GM12872 (cell line): Measurements from ENCODE around the gene HPCA.

Experiments used
- TF ChIP-seq, protein P1 (sequence below): IDR thresholded peaks from 3 replicates; pipeline ENCODE4 v1.5.1; 2011; ENCODE audit warnings: low read depth, mild to moderate bottlenecking, low read length, moderate library complexity; ENCODE audit not compliant: insufficient read depth

Gene HPCA

DNA sequence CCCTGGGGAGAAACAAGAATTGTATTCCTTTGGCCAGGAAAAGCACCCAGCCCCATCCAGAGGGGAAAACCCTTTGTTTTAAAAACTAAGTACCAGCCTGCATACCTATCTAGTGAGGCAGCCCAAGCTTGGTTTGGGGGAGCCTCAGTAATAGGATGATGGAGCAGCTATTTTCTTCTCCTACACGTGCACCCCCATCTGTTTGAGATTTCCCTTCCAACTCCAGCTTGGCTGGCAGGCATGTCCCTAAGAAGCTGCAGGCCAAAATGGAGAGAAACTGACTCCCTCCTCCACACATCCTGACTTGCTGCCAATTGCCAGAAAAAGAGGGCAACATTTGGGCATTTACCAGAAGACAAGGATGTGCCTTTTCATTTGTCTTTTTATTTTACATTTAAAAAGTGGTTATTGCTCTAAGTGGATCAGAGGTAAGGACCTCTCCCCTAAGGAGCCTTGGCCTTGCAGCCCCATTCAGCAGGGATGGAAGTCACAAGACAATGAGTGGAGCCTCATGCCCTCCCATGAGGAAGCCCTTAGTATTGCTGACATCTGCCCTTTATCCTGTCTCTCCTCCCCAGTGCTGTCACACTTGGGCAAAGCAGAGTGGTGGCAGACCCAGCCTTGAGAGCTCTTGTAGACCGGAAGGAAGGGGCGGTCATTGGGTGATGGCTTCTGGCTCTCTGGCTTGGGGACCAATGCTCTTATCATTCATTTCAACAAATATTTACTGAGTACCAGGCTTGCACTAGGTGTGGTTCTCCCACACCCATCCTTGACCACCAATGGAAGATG lies 24.2 kb upstream of the HPCA start:
- TF ChIP-seq, protein P1, sequence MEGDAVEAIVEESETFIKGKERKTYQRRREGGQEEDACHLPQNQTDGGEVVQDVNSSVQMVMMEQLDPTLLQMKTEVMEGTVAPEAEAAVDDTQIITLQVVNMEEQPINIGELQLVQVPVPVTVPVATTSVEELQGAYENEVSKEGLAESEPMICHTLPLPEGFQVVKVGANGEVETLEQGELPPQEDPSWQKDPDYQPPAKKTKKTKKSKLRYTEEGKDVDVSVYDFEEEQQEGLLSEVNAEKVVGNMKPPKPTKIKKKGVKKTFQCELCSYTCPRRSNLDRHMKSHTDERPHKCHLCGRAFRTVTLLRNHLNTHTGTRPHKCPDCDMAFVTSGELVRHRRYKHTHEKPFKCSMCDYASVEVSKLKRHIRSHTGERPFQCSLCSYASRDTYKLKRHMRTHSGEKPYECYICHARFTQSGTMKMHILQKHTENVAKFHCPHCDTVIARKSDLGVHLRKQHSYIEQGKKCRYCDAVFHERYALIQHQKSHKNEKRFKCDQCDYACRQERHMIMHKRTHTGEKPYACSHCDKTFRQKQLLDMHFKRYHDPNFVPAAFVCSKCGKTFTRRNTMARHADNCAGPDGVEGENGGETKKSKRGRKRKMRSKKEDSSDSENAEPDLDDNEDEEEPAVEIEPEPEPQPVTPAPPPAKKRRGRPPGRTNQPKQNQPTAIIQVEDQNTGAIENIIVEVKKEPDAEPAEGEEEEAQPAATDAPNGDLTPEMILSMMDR = no peak

DNA sequence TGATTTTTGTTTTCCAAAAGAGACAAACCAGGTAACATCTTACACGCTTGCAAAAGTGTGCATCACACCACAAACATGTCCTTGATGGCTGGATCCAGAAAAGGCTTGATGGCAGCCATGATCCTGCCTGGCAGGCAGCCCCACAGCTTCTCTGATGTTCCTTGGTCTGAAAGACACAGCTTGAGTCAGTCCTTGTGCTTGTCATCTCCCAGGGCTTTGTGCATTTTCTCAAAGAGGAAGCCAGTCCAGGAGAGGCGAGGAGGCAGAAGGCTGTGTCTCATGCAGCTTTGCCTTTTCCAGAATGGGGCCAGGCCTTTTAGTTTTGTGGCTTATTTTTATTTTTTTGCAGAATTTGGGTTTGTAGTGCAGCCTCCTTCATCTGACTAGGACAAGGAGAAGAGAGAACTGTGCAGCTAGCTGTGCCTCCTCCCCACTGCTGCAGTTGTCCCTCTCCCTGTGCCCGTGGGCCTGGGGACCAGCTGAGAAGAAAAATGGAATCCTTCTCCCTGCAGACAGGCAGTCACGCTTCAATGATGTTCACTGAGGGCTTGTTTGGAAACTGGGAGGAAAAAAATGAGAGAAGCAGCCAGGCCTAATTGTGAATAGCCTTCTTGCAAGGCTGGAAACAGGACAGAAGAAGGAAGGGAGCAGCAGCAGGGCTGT lies 22.9 kb upstream of the HPCA start:
- TF ChIP-seq, protein P1 = no peak

DNA sequence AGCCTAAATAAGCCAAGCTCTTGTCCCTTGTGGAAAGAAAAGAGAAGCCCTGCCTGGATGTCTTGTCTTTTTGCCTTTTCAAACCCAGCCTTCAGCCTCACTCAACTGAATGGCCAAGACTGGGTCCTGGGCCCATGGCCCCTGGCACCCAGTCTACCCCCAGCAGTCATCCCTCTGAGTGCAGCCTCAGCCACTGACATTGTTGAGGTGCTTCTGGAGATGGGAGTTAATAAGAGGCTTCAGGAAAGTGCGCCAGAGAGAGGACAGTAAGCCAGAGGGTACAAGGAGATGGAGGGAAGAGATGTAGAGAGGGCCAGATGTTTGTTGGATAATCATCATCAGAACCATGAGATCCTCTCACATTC lies 22.4 kb upstream of the HPCA start:
- TF ChIP-seq, protein P1 = no peak

DNA sequence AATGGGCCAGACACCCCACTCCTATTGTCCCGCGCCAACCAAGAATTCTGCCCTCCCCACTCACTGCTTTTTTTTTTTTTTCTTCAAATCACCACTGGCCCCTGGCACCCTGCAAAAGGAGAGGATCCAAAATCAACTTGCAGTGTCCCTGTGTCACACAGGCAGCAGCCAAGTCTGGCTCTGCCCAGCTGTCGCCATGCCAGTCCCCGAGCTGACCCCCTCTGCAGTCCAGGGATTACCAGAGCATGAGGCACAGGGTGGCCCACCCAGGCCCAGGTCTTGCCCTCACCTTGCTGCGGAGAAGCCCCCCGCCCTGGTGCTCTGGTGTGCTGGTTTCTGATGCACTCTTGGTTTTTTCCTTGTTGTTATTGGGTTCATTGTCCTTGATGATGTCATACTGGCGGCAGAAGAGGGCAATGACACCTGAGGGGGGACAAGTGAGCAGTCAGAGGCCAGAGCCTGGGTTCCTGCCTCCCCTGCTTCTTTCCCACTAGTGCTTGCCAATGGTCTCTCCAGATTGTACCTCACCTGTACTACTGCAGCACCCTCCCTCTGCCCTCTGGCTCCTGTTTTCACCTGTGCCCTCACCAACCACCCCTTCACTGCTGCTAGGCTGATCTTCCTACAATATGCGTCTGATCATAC lies 21.8 kb upstream of the HPCA start:
- TF ChIP-seq, protein P1 = no peak

DNA sequence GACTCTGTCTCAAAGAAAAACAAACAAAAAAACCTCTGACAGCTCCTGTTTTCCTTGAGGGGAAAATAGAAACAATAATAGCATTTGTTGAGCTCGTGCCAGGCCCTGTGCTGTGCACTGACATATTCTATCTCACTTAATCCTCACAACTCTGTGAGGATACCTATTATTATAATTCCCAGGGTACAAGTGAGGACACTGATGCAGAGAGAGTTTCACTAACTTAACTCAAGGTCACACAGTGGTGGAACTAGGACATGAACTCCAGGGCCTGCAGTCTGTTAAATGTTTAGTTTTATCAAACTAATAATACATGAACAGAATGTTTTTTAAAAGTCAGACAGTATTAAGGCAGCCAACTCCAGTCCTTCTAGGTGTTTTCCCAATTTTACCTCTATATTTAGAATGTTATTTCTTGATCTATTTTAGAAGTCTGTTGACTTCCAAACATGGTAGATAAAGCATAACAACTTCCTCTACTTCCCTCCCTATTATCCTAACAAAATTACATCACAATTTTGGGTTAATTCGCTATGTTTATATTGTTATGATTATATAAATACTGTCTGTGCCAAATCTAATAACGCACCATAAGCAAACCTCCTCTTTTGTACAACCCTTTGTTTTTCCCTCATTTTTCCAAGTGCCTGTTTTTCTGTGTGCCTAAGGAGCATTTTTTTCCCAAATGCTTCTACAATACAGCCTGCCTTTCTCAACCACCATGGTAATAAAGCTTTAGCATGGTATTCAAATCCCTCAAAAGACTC lies 20.5 kb upstream of the HPCA start:
- TF ChIP-seq, protein P1 = no peak

DNA sequence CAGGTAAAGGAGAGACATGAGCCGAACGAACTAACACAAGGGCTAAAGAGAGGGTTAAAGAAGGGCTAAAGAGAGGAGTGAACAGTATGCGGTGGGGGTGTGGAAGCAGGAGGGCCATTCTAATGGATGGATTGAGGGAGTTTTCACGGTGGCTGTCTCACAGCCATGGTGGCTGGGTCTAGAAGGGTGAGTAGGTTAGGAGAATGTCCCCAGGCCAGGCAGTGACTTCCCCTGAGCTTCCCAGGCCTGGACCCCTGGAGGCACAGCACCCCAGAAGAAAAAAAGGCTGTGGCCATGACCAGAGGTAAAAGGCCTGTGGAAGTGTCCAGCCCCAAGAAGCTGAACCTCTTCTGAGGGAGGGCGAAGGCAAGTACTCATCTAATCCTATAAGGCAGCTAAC lies 19.1 kb upstream of the HPCA start:
- TF ChIP-seq, protein P1 = no peak

DNA sequence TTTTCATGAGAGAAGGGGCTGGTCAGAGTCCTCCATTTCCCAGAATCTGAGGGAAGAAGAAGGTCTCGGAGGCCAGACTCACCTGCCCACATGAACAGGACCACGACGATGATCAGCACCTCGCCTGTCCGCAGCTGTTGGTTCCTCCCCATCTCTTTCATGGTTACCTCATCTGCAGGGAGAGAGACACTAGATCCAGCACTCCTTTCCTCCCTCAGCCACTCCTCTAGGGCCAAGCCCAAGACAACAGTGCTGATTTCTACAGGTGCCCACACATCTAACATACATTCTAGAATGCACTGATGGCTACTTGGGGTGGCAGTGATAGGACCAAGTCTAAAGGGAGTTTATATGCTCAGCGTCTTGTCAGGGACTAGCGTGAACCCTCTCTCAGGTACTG lies 18.6 kb upstream of the HPCA start:
- TF ChIP-seq, protein P1 = no peak
